Measurements from ENCODE around the gene NPTX2. TPM values are rescaled to one million over a fixed set of nuclear protein-coding genes. Genes with fewer than 3 reads are reported as not detected.

The NPTX2 gene
- total and polyA plus RNA-seq, 5 experiments from 2014 or later: not detected

DNA sequence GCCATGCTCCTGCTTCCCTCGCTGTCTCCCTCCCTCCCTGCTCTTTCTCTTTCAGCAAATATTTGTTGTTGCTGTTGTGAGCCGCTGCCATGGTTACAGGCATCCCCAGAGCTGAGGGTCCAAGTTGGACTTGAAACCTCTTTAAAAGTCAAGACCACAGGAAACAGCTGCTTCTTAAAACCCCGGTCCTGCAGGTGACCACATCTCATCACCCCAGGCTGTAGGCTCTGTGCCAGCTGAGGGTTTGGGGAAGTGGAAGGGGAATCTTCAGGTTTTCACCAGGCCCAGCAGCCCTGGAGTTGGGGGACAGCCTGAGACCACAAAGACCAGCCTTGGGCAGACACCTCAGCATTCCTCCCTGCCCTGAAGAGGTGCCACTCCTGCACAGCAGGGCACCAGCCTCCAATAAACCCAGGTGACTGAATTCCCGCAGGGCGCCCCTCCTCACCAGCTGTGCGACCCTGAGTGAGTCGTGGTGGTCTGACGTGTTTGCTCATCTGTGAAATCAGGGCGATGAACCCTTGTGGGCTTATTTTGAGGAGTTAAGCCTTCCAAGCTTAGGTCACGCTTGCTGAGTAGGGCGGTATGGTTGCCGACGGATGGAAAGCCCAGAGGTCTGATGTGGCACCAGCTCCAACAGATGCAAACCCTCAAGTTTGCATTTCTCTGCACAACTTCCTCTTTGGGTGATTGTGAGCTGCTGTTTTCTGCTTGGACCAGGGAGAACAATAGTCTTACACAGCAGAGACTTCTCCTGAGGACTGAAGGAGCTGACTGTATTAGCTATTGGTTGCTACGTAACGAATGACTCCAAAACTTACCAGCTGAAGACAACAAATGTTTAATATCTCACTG, 24.8 kb downstream of the NPTX2 start:
- POLR2A ChIA-PET: no interaction called here
- no peak for ATAC-seq
- H3K4me3 Mint-ChIP-seq: no peak overlapping the region
- DNase-seq: no peak
- peaks cover 0 to 9% (median 2%) of the 10 kb centered on the region in 4 donors for H3K4me1 Mint-ChIP-seq
- H3K27me3 Mint-ChIP-seq: peaks cover 0 to 12% (median 3%) of the 10 kb centered on the region in 5 donors
- peaks cover 0 to 8% (median 0%) of the 10 kb centered on the region in 3 donors for H3K36me3 Mint-ChIP-seq
- peaks cover 4 to 22% (median 13%) of the 10 kb centered on the region in 9 donors for H3K9me3 Mint-ChIP-seq
- no peak overlapping the region for H3K27ac Mint-ChIP-seq

DNA sequence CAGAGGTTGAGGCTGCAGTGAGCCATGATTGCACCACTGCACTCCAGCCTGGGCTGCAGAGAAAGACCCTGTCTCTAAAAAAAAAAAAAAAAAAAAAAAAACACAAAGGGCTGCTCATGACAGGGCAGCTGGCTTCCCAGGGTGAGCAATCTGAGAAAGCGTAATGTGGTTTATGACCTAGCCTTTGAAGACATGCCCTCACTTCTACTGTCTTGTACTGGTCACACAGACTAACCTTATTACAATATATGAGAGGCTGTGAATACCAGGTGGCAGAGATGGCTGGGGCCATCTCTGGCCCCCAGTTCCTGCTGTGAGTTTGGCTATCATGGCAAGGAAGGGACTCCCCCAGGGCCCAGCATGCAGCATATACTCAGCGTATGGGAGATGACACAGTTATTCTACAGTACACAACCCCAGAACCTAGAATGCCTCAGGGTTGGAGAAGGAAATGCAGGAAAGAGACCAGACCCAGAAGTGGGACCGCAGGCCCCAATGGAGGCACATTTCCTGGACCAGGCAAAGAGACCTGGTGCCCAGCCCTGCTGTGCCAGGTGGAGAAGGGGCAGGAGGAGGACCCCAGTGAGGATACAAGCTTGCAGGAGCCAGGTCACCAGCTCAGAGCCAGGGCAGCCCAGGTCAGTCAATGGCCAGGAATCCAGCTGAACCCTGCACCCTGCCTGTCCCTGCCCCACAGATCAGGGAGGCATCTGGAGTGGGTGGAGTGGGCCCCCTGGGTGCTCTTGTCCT, 26.3 kb downstream of the NPTX2 start:
- Mint-ChIP-seq H3K27me3 (peaks cover 0 to 14% (median 4%) of the 10 kb centered on the region in 5 donors), H3K27ac (peak overlapping the region in 2 of 10 donors; percentile 34 to 74), H3K9me3 (peaks cover 0 to 14% (median 6%) of the 10 kb centered on the region in 9 donors), H3K4me3 (no peak overlapping the region), H3K36me3 (peaks cover 0 to 6% (median 0%) of the 10 kb centered on the region in 3 donors), H3K4me1 (peaks cover 0 to 9% (median 2%) of the 10 kb centered on the region in 4 donors)
- no peak for ATAC-seq
- POLR2A ChIA-PET: no interaction called here
- DNase-seq: no peak

DNA sequence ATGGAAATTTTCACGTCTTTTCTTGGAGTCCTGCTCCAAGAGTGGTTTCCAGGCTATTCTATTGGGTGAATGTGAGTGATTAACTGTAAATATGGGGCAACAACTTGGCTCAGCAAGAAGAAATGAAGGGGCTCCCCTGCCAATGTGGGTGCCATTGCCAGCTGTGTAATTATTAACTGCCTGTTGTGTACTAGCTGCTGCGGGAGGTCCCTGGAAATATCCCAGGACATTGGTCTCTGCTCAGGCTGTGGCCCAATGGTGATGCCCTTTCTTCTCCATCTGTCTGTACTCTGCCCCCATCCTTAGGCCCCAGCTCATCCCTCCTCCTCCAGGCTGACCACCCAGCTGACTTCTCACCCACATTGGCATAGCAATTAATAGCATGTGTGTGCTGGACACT, 29.4 kb downstream of the NPTX2 start:
- POLR2A ChIA-PET: no interaction called here
- peaks cover 4 to 19% (median 5%) of the 10 kb centered on the region in 5 donors for H3K27me3 Mint-ChIP-seq
- H3K4me3 Mint-ChIP-seq: no peak overlapping the region
- peaks cover 0 to 5% (median 0%) of the 10 kb centered on the region in 3 donors for H3K36me3 Mint-ChIP-seq
- DNase-seq (no peak), ATAC-seq (no peak)
- H3K4me1 Mint-ChIP-seq: peaks cover 0 to 6% (median 2%) of the 10 kb centered on the region in 4 donors
- H3K9me3 Mint-ChIP-seq: peaks cover 5 to 16% (median 9%) of the 10 kb centered on the region in 9 donors
- H3K27ac Mint-ChIP-seq: no peak overlapping the region

DNA sequence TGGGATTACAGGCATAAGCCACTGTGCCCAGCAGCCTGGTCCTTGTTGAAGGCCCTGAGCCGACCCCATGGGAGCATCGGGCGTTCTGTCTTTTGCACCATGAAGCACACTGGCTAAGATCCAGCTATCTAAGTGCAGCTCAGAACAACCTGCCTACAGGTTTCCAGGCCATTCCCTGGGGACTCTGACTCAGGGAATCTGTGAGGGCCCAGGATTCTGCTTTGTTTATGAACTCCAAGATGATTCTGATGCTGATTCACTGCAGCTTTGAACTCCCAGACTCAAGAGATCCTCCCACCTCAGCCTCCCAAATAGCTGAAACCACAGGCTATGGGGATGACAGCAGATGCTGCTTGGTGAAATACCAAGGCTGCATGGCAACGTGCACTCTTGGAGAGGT, 30.2 kb downstream of the NPTX2 start:
- peaks cover 0 to 1% (median 0%) of the 10 kb centered on the region in 4 donors for H3K4me1 Mint-ChIP-seq
- peaks cover 2 to 19% (median 5%) of the 10 kb centered on the region in 5 donors for H3K27me3 Mint-ChIP-seq
- H3K9me3 Mint-ChIP-seq: peaks cover 5 to 16% (median 9%) of the 10 kb centered on the region in 9 donors
- H3K36me3 Mint-ChIP-seq: peaks cover 0 to 5% (median 0%) of the 10 kb centered on the region in 3 donors
- H3K27ac Mint-ChIP-seq: no peak overlapping the region
- POLR2A ChIA-PET: no interaction called here
- no peak overlapping the region for H3K4me3 Mint-ChIP-seq
- ATAC-seq (no peak), DNase-seq (no peak)

DNA sequence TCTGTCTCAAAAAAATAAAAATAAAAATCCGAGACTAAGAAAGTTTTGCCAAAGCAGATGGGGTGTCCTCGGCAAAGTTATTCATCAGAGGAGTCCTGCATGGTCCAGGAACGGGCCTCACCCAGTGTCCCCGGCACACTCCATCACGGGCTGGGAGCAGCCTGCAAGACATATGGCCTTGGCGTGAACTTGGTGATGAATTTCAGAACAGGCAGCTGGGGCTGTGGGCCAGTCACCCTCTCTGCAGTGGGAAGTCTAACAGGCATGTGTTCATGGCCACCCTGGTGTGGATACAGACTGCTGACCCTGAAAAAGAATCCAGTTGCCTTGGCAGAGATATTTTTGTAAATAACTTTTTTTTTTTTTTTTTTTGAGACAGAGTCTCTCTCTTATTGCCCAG, 34.7 kb downstream of the NPTX2 start:
- Mint-ChIP-seq H3K4me3 (no peak overlapping the region), H3K27me3 (peaks cover 0 to 9% (median 5%) of the 10 kb centered on the region in 5 donors), H3K4me1 (no peaks in the 10 kb centered on the region), H3K27ac (no peak overlapping the region), H3K9me3 (peaks cover 5 to 19% (median 9%) of the 10 kb centered on the region in 9 donors), H3K36me3 (peaks cover 0 to 5% (median 0%) of the 10 kb centered on the region in 3 donors)
- POLR2A ChIA-PET: no interaction called here
- DNase-seq (no peak), ATAC-seq (no peak)

DNA sequence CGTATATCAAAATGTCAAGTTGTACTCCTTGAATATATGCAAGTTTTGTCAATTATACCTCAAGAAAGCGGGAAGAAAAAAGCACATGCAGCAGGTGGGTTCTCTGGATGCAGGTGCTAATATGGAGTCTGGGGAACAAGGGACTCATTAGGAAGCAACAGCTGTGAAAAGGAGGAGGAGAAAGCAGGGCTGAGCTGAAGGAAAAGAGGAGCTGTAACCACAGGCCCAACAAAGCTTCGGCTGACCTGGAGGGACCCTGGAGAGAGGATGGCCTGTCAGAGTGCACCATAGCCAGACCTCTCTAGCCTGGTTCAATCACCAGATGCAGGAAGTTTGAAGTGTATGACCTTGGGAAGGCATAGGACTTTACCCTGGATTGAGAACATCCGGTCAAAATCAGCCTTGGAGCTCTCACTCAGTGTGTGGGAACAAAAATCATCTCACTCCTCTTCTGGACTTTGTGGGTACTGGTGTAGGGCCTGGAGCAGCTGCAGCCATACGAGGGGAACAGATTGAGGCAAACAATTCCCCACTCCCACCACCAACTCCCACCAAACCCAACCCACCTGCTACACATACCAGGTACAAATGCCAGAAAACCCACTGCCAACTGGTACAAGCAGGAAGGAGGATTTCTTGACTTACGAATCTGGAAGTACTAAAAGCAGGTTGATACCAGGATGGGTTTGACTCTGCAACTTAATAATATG, 36.7 kb downstream of the NPTX2 start:
- no peak overlapping the region for H3K27ac Mint-ChIP-seq
- peaks cover 0 to 5% (median 2%) of the 10 kb centered on the region in 5 donors for H3K27me3 Mint-ChIP-seq
- peaks cover 0 to 5% (median 0%) of the 10 kb centered on the region in 3 donors for H3K36me3 Mint-ChIP-seq
- POLR2A ChIA-PET: no interaction called here
- no peaks in the 10 kb centered on the region for H3K4me1 Mint-ChIP-seq
- no peak overlapping the region for H3K4me3 Mint-ChIP-seq
- DNase-seq (no peak), ATAC-seq (no peak)
- peaks cover 6 to 15% (median 9%) of the 10 kb centered on the region in 9 donors for H3K9me3 Mint-ChIP-seq

DNA sequence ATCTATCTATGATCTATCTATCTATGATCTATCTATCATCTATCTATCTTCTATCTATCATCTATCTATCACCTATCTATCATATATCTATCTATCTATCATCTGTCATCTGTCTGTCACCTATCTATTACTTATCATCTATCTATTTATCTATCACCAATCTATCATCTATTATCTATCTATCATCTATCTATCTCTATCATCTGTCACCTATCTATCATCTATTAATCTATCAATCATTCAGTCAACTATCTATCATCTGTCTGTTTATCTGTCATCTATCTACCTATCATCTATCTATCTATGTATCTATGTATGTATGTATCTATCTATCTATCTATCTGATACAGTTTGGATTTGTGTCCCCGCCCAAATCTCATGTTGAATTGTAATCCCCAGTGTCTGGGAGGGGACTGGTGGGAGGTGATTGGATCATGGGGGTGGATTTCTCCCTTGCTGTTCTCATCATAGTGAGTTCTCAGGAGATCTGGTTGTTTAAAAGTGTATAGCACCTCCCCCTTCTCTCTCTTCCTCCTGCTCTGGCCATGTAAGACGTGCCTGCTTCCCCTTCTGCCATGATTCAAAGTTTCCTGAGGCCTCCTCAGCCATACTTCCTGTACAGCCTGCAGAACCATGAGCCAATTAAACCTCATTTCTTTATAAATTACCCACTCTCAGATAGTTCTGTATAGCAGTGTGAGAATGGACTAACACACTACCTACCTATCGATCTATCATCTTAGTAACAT, 37.6 kb downstream of the NPTX2 start:
- ATAC-seq (no peak), DNase-seq (no peak)
- no peak overlapping the region for H3K27ac Mint-ChIP-seq
- H3K4me1 Mint-ChIP-seq: no peaks in the 10 kb centered on the region
- peaks cover 0 to 7% (median 4%) of the 10 kb centered on the region in 9 donors for H3K9me3 Mint-ChIP-seq
- H3K36me3 Mint-ChIP-seq: no peaks in the 10 kb centered on the region
- POLR2A ChIA-PET: no interaction called here
- H3K27me3 Mint-ChIP-seq: peaks cover 0 to 5% (median 0%) of the 10 kb centered on the region in 5 donors
- no peak overlapping the region for H3K4me3 Mint-ChIP-seq

DNA sequence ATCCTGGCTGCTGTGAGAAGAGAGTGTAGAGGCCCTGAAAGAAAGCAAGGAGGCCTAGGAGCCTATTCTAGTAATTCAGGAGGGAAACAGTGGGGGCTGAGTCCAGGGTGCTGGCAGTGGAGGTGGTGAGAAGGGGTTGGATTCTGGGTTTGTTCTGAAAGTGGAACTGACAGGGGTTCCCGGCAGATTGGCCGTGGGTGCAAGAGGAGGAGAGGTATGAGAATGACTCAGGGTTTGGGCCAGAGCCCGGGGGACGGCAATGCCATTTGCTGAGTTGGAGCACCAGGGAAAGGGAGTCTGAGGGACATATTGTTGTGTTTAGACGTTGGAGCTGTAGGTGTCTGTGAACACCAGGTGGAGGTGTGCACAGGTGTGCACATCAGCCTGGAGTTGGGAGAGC, 38.5 kb downstream of the NPTX2 start:
- Mint-ChIP-seq H3K36me3 (no peaks in the 10 kb centered on the region), H3K27me3 (peaks cover 0 to 5% (median 0%) of the 10 kb centered on the region in 5 donors), H3K9me3 (peaks cover 0 to 5% (median 2%) of the 10 kb centered on the region in 9 donors), H3K4me1 (no peaks in the 10 kb centered on the region), H3K27ac (no peak overlapping the region), H3K4me3 (no peak overlapping the region)
- POLR2A ChIA-PET: no interaction called here
- ATAC-seq (no peak), DNase-seq (no peak)

DNA sequence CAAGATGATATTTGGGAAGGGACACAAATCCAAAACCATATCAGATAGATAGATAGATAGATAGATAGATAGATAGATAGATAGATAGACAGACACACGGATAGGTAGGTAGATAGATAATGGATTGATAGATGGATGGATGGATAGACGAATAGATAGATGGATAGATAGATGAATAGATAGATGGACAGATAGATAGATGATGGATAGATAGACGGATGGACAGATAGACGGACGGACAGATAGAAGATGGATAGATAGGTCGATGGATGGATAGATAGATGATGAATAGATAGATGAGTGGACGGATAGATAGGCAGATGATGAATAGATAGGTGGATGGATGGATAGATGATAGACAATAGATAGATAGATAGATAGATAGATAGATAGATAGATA, 39.8 kb downstream of the NPTX2 start:
- POLR2A ChIA-PET: no interaction called here
- Mint-ChIP-seq H3K27me3 (no peaks in the 10 kb centered on the region), H3K4me3 (no peak overlapping the region), H3K4me1 (no peaks in the 10 kb centered on the region), H3K27ac (no peak overlapping the region), H3K9me3 (peaks cover 0 to 5% (median 0%) of the 10 kb centered on the region in 9 donors), H3K36me3 (no peaks in the 10 kb centered on the region)
- ATAC-seq (no peak), DNase-seq (no peak)

DNA sequence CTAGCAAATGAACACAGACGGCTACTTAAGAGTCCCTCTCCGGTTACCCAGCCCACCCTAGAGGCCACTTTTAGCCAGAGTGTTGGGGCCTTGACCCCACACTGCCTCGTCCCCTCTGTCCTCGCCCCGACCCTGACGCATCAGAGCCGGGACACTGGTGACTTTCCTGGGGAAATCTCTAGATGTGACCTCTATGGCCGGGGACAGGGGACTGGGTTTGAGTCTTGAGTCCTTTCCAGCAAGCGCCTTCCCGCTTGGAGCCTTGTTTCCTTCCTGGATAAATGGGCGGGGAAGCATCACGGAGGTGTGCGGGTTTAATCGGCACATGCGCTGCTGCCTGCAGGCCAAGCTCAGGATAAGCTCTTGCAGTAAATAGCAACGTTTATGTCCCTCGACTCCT, 40.7 kb downstream of the NPTX2 start:
- POLR2A ChIA-PET: no interaction called here

DNA sequence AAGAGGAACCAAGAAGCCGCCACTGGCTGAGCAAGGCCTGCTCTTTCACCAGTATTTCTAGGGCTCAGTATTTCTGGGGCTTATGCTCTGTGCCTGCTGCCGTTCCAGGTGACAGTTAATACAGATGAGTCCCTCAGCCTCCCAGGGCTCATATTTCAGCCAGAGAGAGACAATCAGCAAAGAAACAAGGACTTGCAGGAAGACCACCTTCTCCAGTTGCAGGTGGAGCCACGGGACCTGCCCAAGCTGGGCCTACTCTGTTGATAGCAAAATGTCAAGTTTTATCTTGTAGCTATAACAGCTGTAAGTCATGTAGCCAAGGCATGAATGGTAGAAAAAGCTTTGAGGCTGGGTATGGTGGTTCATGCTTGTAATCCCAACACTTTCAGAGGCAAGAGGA, 42.7 kb downstream of the NPTX2 start:
- peaks cover 0 to 16% (median 8%) of the 10 kb centered on the region in 9 donors for H3K9me3 Mint-ChIP-seq
- H3K27ac Mint-ChIP-seq: no peak overlapping the region
- POLR2A ChIA-PET: no interaction called here
- H3K4me1 Mint-ChIP-seq: no peaks in the 10 kb centered on the region
- ATAC-seq: no peak
- DNase-seq: no peak
- no peak overlapping the region for H3K4me3 Mint-ChIP-seq
- H3K36me3 Mint-ChIP-seq: no peaks in the 10 kb centered on the region
- H3K27me3 Mint-ChIP-seq: peaks cover 0 to 6% (median 0%) of the 10 kb centered on the region in 5 donors

More for the DNA sequence above, 40.7 kb downstream of the NPTX2 start:
- Mint-ChIP-seq H3K4me1 (no peaks in the 10 kb centered on the region), H3K36me3 (no peaks in the 10 kb centered on the region), H3K9me3 (peaks cover 0 to 5% (median 2%) of the 10 kb centered on the region in 9 donors), H3K27me3 (no peaks in the 10 kb centered on the region), H3K4me3 (no peak overlapping the region), H3K27ac (no peak overlapping the region)
- no peak for DNase-seq
- no peak for ATAC-seq

DNA sequence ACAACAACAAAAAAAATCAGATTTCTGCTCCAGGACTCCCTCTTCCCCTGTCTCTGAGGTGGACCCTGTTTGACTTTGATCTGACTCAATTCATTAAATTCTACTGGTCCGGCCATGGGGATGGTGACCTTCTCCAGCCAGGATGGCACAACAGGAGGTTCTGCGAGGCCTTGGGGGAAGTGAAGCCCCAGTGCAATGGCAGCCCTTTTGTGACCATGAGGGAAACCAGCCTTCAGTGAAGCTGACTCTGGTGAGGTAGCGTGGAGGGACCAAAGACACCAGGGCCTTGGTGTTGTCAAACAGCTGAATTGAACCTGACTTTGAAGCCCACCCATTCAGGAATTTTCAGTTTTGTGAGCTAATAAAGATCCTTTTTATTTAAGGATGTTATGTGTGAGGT, 44.5 kb downstream of the NPTX2 start:
- Mint-ChIP-seq H3K27me3 (peaks cover 0 to 13% (median 4%) of the 10 kb centered on the region in 5 donors), H3K9me3 (peaks cover 0 to 20% (median 11%) of the 10 kb centered on the region in 9 donors), H3K27ac (no peak overlapping the region), H3K4me3 (no peak overlapping the region), H3K36me3 (no peaks in the 10 kb centered on the region), H3K4me1 (no peaks in the 10 kb centered on the region)
- POLR2A ChIA-PET: no interaction called here
- DNase-seq: no peak
- ATAC-seq: no peak
